Measurements from ENCODE around the gene FAM53B.

FAM53B gene

DNA sequence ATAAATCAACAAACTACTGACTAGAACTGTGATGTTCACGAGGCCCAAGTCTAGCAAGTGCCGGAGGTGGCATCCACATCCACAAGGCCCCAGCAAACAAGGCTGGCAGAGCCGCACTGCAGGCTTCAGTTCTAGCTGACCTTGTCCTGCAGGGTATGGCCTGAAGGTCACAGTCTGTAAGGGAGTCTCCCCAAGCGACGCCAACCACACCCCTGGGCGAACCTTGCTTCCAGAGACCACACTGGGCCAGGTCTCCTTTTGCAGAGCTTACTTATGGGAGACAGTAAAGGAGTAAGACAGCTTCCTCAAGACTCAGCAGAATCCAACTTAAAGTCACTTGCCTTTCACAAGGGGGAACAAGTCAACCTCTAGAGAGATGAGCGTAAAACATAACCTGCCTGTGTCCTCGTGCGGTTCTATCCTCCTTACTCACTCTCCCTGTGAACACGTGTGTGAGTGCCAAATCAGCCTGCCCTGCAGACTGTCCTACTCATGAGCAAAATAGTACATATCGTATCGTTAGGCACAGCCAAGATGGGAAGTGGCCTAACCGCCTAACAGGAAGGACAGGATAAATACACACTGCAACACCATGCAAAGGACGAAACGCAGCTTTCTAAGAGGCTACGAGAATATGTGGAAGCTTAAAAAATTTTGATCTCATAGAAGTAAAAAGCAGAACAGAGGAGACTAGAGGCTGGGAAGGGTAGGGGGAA, 22.7 kb downstream of the FAM53B start:
- TF ChIP-seq, protein P1, sequence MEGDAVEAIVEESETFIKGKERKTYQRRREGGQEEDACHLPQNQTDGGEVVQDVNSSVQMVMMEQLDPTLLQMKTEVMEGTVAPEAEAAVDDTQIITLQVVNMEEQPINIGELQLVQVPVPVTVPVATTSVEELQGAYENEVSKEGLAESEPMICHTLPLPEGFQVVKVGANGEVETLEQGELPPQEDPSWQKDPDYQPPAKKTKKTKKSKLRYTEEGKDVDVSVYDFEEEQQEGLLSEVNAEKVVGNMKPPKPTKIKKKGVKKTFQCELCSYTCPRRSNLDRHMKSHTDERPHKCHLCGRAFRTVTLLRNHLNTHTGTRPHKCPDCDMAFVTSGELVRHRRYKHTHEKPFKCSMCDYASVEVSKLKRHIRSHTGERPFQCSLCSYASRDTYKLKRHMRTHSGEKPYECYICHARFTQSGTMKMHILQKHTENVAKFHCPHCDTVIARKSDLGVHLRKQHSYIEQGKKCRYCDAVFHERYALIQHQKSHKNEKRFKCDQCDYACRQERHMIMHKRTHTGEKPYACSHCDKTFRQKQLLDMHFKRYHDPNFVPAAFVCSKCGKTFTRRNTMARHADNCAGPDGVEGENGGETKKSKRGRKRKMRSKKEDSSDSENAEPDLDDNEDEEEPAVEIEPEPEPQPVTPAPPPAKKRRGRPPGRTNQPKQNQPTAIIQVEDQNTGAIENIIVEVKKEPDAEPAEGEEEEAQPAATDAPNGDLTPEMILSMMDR (IDR thresholded peaks at IDR 0.05; ENCODE audit: insufficient read depth, low read depth, low read length, missing control alignments), result no peak
- peak; percentile 69 for DNase-seq (ENCODE audit: low read depth)
- no peak overlapping the region for H3K4me3 ChIP-seq (ENCODE audit: low read length)

DNA sequence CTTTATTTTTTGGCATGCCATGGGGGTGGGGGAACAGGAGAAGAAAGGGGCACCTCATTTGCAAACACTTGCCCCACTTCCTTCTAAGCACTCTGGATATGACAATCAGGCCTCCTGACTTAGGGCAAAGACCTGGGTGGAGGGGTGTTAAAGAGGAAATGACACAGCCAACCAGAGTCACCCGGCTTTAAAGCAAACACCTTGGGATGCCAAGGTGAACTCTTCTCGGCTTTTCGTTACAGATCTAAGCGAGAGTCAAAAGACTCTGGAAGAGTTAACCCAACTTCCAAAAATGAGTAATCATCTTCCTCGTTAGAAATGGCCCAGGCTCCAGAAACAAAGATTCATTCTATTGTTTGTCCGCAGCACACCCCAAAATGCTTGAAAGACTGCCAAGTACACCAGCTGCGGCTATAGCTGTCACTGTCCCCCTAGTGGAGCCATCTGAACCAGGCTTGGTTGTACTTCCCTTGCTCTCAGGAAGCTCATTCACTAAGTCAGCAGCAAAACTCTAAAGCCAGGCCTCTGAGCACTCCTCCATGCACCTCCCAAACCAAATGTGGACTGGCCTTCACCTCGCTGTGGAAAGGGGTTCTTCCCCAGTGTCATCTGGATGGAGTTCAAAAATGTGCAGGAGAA, 24.8 kb downstream of the FAM53B start:
- no peak overlapping the region for H3K4me3 ChIP-seq (ENCODE audit: low read length)
- peak; percentile 84 for DNase-seq (ENCODE audit: low read depth)

DNA sequence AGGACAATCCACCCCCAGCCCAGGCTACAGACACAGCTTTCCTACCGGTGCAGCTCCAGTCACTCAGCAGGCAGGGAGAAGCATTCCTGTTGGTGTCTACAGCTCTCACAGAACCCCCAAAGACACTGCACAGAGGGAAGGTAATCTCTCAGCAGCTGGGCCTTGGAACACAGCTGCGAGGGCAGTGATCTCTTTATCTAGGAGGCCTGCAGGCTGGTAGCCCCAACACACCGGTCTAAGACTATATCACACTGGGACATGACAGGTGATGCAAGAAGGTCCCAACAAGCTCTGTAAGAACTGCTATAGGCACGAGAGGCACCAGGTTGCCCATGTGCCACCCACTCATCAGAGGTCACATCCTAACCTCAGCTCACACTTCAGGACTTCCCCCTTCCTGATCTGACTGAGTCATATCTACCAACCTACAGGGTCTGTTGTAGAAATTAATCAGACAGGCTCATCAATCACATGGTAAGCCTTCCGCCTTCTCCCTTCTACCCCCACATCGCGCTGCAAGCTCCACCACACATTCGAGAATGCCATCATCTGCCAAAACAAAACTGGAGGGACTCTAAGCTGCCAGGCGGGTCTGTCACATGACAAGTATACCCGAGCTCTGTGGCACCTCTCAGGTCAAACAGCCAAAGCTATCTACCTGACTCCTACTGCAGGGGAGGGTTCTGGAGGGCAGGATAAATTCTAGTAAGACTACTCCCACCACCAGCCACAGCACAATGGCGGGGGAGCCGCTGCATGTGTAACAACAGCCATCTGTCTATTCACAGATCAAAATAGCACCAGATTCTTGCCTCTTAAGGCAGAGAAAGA, 26.1 kb downstream of the FAM53B start:
- DNase-seq (ENCODE audit: low read depth), result peak; percentile 47
- H3K4me3 ChIP-seq (ENCODE audit: low read length), result no peak overlapping the region
- TF ChIP-seq, protein P1 (IDR thresholded peaks at IDR 0.05; ENCODE audit: insufficient read depth, low read depth, low read length, missing control alignments), result no peak

More for the DNA sequence above, 24.8 kb downstream of the FAM53B start:
- TF ChIP-seq, protein P1 (IDR thresholded peaks at IDR 0.05; ENCODE audit: insufficient read depth, low read depth, low read length, missing control alignments), result peak; percentile 81

DNA sequence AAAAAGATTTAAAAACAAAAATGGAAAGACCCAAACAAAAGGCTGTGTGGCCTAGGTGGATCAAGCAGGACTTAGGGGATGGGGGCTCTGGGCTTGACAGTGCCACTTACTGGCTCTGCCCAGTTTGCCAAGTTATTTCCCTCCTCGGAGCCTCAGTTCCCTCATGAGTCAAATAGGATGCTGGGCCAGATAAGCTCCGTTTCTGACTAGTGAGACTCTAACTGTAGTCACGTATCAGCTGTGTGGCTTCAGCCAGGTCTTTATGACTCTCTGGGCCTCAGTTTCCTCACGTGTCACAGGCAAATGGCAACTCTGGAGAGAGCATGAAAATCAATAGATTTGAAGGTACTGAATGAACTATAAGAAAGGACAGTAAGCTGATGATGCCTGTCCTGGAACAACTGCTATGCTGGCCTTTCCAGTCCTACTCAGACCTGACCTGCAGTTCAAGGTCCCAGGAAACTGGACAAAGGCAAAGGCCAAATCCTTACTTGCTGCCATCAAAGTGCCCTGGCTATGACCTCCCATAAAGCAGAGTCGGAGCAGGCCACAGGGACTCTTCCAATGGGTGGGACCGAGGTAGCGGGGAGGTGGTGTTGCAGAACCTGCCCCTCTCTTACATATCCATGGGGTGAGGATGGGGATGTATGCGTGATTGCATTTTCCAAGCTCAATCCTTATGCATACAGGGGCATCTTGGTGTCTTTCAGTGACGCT, 27.0 kb downstream of the FAM53B start:
- TF ChIP-seq, protein P1 (IDR thresholded peaks at IDR 0.05; ENCODE audit: insufficient read depth, low read depth, low read length, missing control alignments), result no peak
- no peak overlapping the region for H3K4me3 ChIP-seq (ENCODE audit: low read length)
- no peak for DNase-seq (ENCODE audit: low read depth)

DNA sequence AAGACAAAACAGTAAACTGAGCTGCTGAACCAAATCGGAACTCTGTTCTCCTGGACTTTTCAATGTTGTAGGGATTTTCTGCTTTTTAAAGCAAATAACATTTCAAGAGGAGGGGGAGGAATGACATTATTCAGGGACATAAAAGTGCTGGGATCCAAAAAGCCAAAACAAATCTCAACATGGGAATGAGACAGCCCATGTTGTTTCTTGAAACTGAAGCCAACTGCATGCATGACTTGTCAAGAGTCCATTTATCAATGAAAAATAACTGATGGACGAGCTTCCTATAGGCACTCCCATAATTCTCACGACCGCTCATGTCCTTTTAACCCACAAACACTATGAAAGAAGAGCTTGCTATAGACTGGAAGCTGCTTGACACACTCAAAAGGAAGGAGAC, 27.8 kb downstream of the FAM53B start:
- TF ChIP-seq, protein P1 (IDR thresholded peaks at IDR 0.05; ENCODE audit: insufficient read depth, low read depth, low read length, missing control alignments), result no peak
- DNase-seq (ENCODE audit: low read depth), result no peak
- no peak overlapping the region for H3K4me3 ChIP-seq (ENCODE audit: low read length)

DNA sequence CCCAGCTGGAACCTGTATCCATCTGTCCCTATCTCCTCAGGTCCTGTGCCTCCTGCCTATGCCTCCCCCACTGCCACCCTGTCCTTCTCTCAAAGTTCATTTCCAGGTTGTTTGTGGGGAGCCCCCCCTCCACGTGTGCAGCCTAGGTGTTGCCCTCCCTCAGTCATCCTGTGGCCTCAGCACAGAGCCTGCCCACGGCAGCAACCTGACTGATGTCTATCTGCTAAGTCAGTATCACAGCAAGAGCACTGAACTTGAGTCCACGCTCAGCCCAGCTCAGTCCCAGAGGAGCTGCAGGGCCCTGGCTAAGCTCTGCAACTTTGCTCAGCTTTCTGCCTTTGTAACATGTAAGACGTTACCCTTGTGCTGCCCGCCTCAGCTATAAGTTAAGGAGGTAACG, 28.7 kb downstream of the FAM53B start:
- DNase-seq (ENCODE audit: low read depth), result no peak
- TF ChIP-seq, protein P1 (IDR thresholded peaks at IDR 0.05; ENCODE audit: insufficient read depth, low read depth, low read length, missing control alignments), result no peak
- H3K4me3 ChIP-seq (ENCODE audit: low read length), result no peak overlapping the region

All from epithelial cell of esophagus (primary cell).